Small intestine (tissue), 7 donors: ENCODE measurements around the gene STAMBP. TPM values are rescaled to one million over a fixed set of nuclear protein-coding genes. Genes with fewer than 3 reads are reported as not detected.

Experiments used
- DNase-seq, 2 donors: peaks; one replicate each; pipeline versions ENCODE4 v3.0.0 to v3.0.0-alpha.2; 2013
- FAIRE-seq: peaks from 2 replicates; lab custom pipeline; 2012; peaks lifted over from hg19 to GRCh38; lab: Jason Lieb, UNC
- H3K27ac ChIP-seq, 3 donors: one replicate each; pipeline ENCODE4 v1.5.1; 2013; ENCODE audit warnings: low read length in 2 of 3, mild to moderate bottlenecking in 2 of 3, control low read depth in 1 of 3, inconsistent platforms in 1 of 3, low read depth in 1 of 3, moderate library complexity in 1 of 3
- H3K27me3 ChIP-seq, 3 donors: one replicate each; pipeline ENCODE4 v1.6.1; 2013; ENCODE audit warnings: low read length in 3 of 3, inconsistent platforms in 1 of 3; ENCODE audit not compliant: control insufficient read depth in 3 of 3, insufficient read depth in 3 of 3
- H3K36me3 ChIP-seq, 3 donors: one replicate each; pipeline ENCODE4 v1.6.1; 2013; ENCODE audit warnings: low read length in 3 of 3, inconsistent platforms in 1 of 3, low read depth in 1 of 3, mild to moderate bottlenecking in 1 of 3, moderate library complexity in 1 of 3; ENCODE audit not compliant: control insufficient read depth in 3 of 3, insufficient read depth in 2 of 3
- H3K4me1 ChIP-seq, 3 donors: one replicate each; pipeline ENCODE4 v1.6.1; 2013; ENCODE audit warnings: low read length in 2 of 3, inconsistent platforms in 1 of 3, low read depth in 1 of 3, mild to moderate bottlenecking in 1 of 3, moderate library complexity in 1 of 3; ENCODE audit not compliant: control insufficient read depth in 3 of 3, insufficient read depth in 2 of 3
- H3K4me3 ChIP-seq, 3 donors: one replicate each; pipeline ENCODE4 v1.5.1; 2013; ENCODE audit warnings: low read length in 3 of 3, control low read depth in 1 of 3, inconsistent platforms in 1 of 3, low read depth in 1 of 3, mild to moderate bottlenecking in 1 of 3, moderate library complexity in 1 of 3
- H3K9me3 ChIP-seq, 2 donors: one replicate each; pipeline ENCODE4 v1.6.1; 2013; ENCODE audit warnings: low read depth in 1 of 2, low read length in 1 of 2; ENCODE audit not compliant: control insufficient read depth in 2 of 2, insufficient read depth in 1 of 2
- WGBS, 3 donors: extraction: QIAGEN DNeasy Blood & Tissue Kit; methylation state at CpG; one replicate each; pipeline ENCODE4 v1.1.7; 2013; 5-methylcytosine and 5-hydroxymethylcytosine counted together
- polyA plus RNA-seq, 4 donors: library from polyadenylated mRNA; stranded (reverse) in 3 of 4; unstranded in 1 of 4; fragments of 200-250 nt in 3 of 4; fragments of 120-200 nt in 1 of 4; gene quantifications; one replicate each; pipeline versions ENCODE4 v1.2.1 to v1.2.3, GENCODE V29; 2013
- donor health status: healthy with polysubstance abuse.
- donor health status: control.
- donor health status: control.
- donor health status: Bipolar disorder and iron deficiency.
- donor health status: healthy.

STAMBP gene
- polyA plus RNA-seq, 4 donors = 30.3 to 51.4 (median 40.1) TPM

DNA sequence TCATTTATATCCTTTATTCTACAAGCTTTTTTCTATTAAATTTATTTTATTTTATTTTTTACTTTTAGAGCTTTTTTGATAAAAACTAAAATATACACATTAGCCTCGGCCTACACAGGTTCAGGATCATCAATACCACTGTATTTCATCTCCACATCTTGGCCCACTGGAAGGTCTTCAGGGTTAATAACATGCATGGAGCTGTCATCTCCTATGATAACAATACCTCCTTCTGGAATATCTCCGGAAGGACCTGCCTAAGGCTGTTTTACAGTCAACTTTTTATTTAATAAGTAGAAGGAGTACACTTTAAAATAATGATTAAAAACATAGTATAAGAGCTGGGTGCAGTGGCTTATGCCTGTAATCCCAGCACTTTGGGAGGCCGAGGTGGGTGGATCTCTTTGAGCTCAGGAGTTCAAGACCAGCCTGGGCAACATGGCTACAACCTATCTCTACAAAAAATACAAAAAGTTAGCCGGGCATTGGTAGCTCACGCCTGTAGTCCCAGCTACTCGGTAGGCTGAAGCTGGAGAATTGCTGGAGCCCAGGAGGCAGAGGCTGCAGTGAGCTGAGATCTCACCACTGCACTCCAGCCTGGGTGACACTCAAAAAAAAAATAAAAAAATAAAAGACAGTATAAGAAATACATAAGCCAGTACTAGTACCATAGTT lies 82.2 kb downstream of the STAMBP start:
- WGBS, 3 donors = 85 to 86% (median 85%) methylated on average over 6 of the region's 6 CpGs
- Histone ChIP-seq H3K9me3 (no peaks in the 10 kb centered on the region), H3K27me3 (no peaks in the 10 kb centered on the region), H3K4me1 (no peaks in the 10 kb centered on the region), H3K27ac (no peak overlapping the region), H3K36me3 (peaks cover 0 to 5% (median 0%) of the 10 kb centered on the region in 3 donors), H3K4me3 (no peak overlapping the region)
- FAIRE-seq = no peak
- no peak for DNase-seq

DNA sequence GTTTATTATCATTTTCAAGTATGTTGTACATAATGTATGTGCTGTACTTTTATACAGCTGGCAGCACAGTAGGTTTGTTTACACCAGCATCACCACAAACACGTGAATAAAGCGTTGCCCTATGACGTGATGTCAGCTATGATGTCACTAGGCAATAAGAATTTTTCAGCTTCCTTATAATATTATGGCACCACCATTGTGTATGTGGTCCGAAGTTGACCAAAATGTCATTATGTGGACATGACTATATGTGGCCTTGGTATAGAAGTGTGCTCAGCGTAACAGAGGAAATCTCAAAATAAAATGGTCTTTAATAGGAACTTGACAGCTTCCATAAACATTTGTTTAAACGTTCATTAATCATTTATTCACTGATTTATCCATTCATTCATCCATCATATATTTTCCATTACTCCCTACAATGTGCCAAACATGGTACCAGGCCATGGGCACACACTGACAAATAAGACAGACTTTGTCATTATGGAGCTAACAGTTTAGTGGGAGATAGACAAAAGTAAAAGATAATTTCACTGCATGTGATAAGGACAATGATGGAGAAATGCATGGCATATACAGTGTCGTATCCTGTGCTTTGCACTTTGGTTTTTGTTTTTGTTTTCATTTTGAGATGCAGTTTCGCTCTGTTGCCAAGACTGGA lies 82.9 kb downstream of the STAMBP start:
- no peaks in the 10 kb centered on the region for H3K4me1 ChIP-seq
- DNase-seq (no peak), FAIRE-seq (no peak)
- H3K9me3 ChIP-seq = no peaks in the 10 kb centered on the region
- no peak overlapping the region for H3K4me3 ChIP-seq
- H3K36me3 ChIP-seq = peaks cover 0 to 5% (median 0%) of the 10 kb centered on the region in 3 donors
- H3K27me3 ChIP-seq = no peaks in the 10 kb centered on the region
- H3K27ac ChIP-seq = no peak overlapping the region
- 81 to 84% (median 81%) methylated on average over 8 of the region's 8 CpGs for WGBS, 3 donors

- FAIRE-seq (no peak), DNase-seq (no peak)
- Histone ChIP-seq H3K9me3 (no peaks in the 10 kb centered on the region), H3K27me3 (no peaks in the 10 kb centered on the region), H3K36me3 (peaks cover 0 to 5% (median 0%) of the 10 kb centered on the region in 3 donors), H3K4me1 (no peaks in the 10 kb centered on the region), H3K4me3 (no peak overlapping the region), H3K27ac (no peak overlapping the region)
- WGBS, 3 donors = 91 to 98% (median 93%) methylated on average over 8 of the region's 8 CpGs
Observed at GRCh38 chr2:73913414-73914054, 84.8 kb downstream of the STAMBP start.

- H3K36me3 ChIP-seq = peaks cover 0 to 5% (median 0%) of the 10 kb centered on the region in 3 donors
- H3K4me1 ChIP-seq = no peaks in the 10 kb centered on the region
- no peak for DNase-seq
- 90 to 91% (median 91%) methylated on average over 4 of the region's 4 CpGs for WGBS, 3 donors
- FAIRE-seq = no peak
- peaks cover 0 to 3% (median 0%) of the 10 kb centered on the region in 3 donors for H3K27me3 ChIP-seq
- H3K4me3 ChIP-seq = no peak overlapping the region
- no peaks in the 10 kb centered on the region for H3K9me3 ChIP-seq
- H3K27ac ChIP-seq = no peak overlapping the region
Observed at GRCh38 chr2:73914667-73915066, 85.9 kb downstream of the STAMBP start.

DNA sequence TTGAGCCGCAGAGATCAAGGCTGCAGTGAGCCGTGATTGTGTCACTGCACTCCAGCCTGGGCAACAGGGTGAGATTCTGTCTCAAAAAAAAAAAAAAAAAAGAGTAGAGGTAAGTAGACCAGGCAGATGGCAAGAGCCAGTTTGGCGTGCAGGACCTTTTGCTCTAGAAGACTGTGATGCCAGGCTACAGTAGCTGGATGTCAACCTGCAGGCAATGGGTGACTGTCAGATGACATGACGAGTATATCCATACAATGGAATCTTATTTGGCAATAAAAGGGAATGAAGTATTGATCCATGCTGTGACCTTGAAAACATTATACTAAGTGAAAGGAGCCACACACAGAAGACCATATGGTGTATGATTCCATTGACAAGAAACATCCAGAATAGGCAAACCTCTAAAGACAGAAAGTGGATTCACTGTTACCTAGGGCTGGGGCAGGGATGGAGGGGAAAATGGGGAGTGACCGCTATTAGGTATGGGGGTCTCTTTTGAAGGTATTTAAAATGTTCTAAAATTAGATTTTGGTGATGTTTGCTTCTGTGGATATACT lies 86.8 kb downstream of the STAMBP start:
- WGBS, 3 donors = 87 to 93% (median 88%) methylated on average over 5 of the region's 5 CpGs
- DNase-seq = no peak
- Histone ChIP-seq H3K36me3 (peaks cover 0 to 5% (median 0%) of the 10 kb centered on the region in 3 donors), H3K4me3 (no peak overlapping the region), H3K4me1 (no peaks in the 10 kb centered on the region), H3K27me3 (peaks cover 0 to 3% (median 0%) of the 10 kb centered on the region in 3 donors), H3K27ac (no peak overlapping the region), H3K9me3 (no peaks in the 10 kb centered on the region)
- FAIRE-seq = no peak

- Histone ChIP-seq H3K27me3 (peaks cover 0 to 3% (median 0%) of the 10 kb centered on the region in 3 donors), H3K36me3 (peaks cover 0 to 5% (median 0%) of the 10 kb centered on the region in 3 donors), H3K4me3 (no peak overlapping the region), H3K27ac (no peak overlapping the region), H3K9me3 (no peaks in the 10 kb centered on the region), H3K4me1 (peaks cover 0 to 6% (median 0%) of the 10 kb centered on the region in 3 donors)
- no peak for FAIRE-seq
- DNase-seq = no peak
- WGBS, 3 donors = 17 to 74% (median 65%) methylated on average over 2 of the region's 2 CpGs
Observed at GRCh38 chr2:73916666-73917065, 87.9 kb downstream of the STAMBP start.

DNA sequence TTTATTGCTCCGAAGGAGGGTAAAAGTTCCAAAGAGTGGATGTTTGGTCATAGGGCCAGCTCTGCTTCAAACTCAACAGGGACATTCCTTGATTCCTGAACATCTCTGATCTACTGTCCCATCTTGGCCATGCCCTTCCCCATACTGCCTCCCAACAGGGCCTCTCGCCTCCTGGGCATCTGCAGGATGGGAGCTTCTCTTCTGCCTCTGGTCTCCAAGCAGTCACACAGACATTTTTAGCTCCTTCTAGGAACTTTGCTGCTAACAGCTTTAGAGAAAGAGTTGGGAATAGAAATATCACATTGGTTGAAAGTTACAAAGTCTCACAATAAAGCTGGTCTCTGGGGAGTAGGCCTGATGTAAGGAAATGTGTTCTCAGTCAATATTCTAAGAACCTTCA lies 88.5 kb downstream of the STAMBP start:
- Histone ChIP-seq H3K4me1 (peaks cover 0 to 6% (median 0%) of the 10 kb centered on the region in 3 donors), H3K4me3 (no peak overlapping the region), H3K36me3 (peaks cover 0 to 5% (median 0%) of the 10 kb centered on the region in 3 donors), H3K9me3 (no peaks in the 10 kb centered on the region), H3K27ac (no peak overlapping the region), H3K27me3 (peaks cover 0 to 3% (median 0%) of the 10 kb centered on the region in 3 donors)
- DNase-seq = no peak
- FAIRE-seq = no peak
- WGBS, 3 donors = 53 to 91% (median 87%) methylated on average over 2 of the region's 2 CpGs

DNA sequence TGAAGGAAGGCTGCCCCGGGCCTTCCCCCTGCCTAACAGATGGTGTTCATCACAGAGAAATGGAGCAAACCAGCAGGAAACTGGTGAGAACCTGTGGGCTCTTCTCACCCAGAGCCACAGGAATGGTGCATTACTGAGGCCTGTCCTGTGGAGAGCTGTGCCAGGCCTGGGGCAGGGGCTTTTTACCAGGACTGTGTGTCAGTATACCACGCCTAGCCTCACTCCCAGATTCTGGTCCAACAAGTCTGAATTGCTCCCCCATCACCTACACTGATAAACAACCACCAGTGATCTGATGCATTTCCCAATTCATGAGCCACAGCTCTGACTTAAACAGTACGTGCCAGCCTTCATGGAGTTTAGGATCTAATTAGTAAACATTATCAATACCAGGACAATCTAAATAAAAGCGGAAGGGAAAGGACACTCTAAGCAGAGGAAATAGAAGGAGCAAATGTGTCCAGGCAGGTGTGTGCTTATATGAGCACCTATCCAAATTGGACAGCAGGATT lies 89.0 kb downstream of the STAMBP start:
- Histone ChIP-seq H3K4me3 (no peak overlapping the region), H3K27ac (no peak overlapping the region), H3K4me1 (peaks cover 0 to 6% (median 0%) of the 10 kb centered on the region in 3 donors), H3K36me3 (peaks cover 0 to 5% (median 0%) of the 10 kb centered on the region in 3 donors), H3K27me3 (peaks cover 0 to 3% (median 0%) of the 10 kb centered on the region in 3 donors), H3K9me3 (no peaks in the 10 kb centered on the region)
- WGBS, 3 donors = 81 to 93% (median 82%) methylated on average over 4 of the region's 4 CpGs
- no peak for DNase-seq
- no peak for FAIRE-seq
